ENCODE data around the gene TMEM255B. TPM values are rescaled to one million over a fixed set of nuclear protein-coding genes. Genes with fewer than 3 reads are reported as not detected.
"Not testable (repeated sequence)": the region's sequence is repeated elsewhere in the genome, so short reads cannot be mapped to it uniquely, and the experiment has no call there.

The TMEM255B gene
- total RNA-seq, result 2.0 and 2.4 TPM in 2 replicates

DNA sequence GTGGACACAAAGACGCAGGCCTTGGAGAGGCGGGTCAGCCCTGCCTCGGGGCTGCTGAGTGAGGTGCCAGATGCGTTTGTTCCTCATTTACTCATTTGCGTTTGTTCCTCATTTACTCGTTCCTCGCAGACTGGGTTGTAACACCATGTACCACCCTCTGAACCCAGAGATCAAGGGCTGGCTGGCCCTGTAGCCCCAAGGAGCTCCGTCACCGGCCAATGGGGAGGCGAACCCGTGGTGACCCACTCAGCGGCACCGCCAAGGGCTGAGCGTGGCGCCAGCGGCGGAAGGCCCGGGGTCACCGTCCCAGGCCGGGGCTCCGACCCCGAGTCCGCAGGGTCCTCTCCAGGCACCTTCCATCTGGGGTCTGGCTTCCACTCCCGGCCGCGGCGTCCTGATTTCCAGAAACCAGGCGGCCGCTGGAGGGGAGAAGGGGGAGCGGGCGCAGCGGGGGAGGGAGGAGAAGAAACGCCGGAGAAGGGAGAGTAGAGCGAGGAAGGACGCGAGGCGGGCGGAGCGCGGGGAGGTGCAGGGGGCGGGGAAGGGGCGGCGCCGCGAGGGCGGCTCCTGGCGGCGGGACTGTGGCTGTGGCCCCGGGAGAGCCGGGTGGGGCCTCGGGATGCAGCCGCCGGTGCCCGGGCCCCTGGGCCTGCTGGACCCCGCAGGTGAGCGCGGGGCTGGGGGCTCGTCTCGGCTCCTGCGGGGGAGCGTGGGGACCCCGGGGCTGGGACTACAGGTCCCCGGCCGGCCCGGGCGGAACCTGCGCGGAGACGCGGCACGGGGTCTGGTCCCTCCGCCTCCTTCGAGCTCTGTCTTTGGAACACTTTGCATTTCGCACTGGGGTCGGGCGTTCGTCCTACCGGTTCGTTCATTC, at the start of gene TMEM255B:
Gene TMEM255B (plus strand): TSS at position 576 of the 874 bp plus-strand sequence. CDS start 44 bp downstream, at position 620.
- peak within 1 kb of the TSS; percentile 91 for H3K4me3 Mint-ChIP-seq
- H3K36me3 Mint-ChIP-seq (ENCODE audit: low read depth), result no peaks in the 10 kb centered on the region
- no peaks in the 10 kb centered on the region for H3K9me3 Mint-ChIP-seq
- H3K27ac Mint-ChIP-seq, result no peak within 1 kb of the TSS
- DNase-seq, result peak; percentile 91
- H3K27me3 Mint-ChIP-seq, result peaks cover 44% of the 10 kb centered on the region
- peaks cover 13% of the 10 kb centered on the region for H3K4me1 Mint-ChIP-seq
- intact Hi-C loops (cut with micrococcal nuclease), result no loop called here

DNA sequence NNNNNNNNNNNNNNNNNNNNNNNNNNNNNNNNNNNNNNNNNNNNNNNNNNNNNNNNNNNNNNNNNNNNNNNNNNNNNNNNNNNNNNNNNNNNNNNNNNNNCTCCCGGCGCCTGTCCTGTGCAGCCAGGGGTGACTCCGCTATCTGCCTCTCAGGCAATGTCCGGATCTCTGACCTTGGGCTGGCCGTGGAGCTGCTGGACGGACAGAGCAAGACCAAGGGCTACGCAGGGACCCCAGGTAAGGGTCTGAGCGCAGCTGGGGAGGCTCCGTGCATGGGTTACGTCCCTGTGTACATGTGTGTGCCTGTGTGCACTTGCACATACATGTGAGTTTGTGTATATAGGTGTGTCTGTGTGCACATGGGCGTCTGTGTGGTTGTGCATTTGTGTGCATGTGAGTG, 36.1 kb upstream of the TMEM255B start:
- Mint-ChIP-seq H3K27ac (no peak overlapping the region), H3K4me1 (peaks cover 7% of the 10 kb centered on the region), H3K36me3 (ENCODE audit: low read depth) (peaks cover 3% of the 10 kb centered on the region), H3K4me3 (no peak overlapping the region), H3K27me3 (no peaks in the 10 kb centered on the region), H3K9me3 (no peaks in the 10 kb centered on the region)
- intact Hi-C loops (cut with micrococcal nuclease), result no loop called here
- no peak for DNase-seq

DNA sequence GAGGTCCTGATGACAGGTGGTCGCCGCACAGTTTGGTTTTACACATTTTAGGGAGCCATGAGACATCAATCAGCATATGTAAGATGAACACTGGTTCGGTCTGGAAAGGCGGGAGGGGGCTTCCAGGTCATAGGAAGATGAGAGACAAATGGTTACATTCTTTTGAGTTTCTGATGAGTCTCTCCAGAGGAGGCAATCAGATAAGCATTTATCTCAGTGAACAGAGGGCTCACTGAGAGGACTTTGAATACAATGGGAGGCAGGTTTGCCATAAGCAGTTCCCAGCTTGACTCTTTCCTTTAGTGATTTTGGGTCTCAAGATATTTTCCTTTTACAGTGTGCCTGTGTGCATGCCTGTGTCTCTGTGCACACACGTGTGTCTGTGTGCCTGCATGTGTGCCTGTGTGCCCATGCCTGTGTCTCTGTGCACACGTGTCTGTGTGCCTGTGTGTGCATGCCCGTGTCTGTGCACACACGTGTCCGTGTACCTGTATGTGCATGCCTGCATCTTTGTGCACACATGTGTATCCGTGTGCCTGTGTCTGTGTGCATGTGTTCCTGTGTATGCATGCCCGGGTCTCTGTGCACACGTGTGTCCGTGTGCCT, 35.5 kb upstream of the TMEM255B start:
- Mint-ChIP-seq H3K4me3 (peak overlapping the region; percentile 13), H3K9me3 (no peaks in the 10 kb centered on the region), H3K4me1 (peaks cover 7% of the 10 kb centered on the region), H3K27ac (no peak overlapping the region), H3K36me3 (ENCODE audit: low read depth) (peaks cover 3% of the 10 kb centered on the region), H3K27me3 (peaks cover under 1% of the 10 kb centered on the region)
- intact Hi-C loops (cut with micrococcal nuclease), result no loop called here
- DNase-seq, result no peak

DNA sequence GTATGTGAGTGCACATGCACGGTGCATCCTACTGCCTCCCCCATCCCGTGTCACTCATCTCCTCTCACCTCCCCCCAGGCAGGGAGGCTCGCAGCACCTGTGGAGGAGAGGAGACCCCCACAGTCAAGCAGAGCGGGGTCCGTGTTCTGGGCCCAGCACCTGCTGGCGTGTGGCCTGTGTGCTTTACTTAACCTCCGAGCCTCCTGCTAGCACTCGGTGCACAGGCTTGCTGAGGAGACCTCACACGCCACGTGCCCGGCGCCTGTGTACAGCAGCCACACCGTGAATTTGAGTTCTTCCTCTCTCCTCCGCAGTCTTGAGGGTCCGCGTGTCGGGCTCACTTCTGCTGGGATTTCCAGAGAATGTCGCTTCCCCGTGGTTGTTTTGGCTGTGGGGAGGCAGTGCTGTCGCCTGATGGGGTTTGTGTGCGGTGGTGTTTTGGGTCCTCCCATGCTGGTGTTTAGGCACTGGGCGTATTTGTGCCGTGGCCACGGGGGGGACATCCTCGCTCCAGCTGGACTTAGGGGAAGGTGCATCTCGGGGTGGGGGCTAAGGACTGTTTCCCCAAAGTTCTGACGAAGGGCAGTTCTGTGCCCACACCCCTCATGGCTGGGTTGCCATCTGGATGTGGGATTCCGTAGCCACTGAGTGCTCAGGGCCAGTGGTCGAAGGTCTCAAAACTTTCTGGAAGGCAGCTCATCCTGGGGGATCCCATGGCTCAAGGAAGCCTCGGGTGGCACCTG, 34.8 kb upstream of the TMEM255B start:
- peak overlapping the region; percentile 80 for H3K4me3 Mint-ChIP-seq
- no peak for DNase-seq
- peaks cover 3% of the 10 kb centered on the region for H3K36me3 Mint-ChIP-seq (ENCODE audit: low read depth)
- intact Hi-C loops (cut with micrococcal nuclease), result no loop called here
- peaks cover 7% of the 10 kb centered on the region for H3K4me1 Mint-ChIP-seq
- no peaks in the 10 kb centered on the region for H3K9me3 Mint-ChIP-seq
- peak overlapping the region; percentile 87 for H3K27ac Mint-ChIP-seq
- H3K27me3 Mint-ChIP-seq, result peaks cover 2% of the 10 kb centered on the region

DNA sequence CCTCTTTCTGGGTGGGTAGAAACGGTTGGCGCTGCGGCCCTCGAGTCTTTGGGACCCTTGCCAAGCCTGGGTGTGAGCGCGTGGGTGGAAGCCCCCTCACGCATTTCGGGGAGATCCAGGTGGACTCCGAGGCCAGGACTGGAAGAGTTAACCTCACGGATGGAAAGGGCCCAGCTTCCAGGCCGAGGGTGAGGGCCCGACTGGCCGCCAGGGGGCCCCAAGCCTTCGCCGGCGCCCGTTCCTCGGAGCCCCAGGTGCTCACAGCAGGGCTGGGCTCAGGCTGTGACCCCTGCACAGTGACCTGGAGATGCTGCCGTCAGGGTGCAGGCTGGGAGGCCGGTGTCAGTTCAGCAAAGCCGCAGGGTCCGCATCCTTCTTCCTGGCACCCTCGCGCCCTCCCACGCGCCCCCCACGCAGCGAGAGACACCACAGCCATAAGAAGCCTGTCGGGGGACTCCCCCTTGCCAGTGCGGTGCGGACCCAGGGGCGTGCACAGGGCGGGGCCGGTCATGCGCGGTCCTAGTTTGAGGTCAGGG, 34.2 kb upstream of the TMEM255B start:
- Mint-ChIP-seq H3K4me1 (peaks cover 7% of the 10 kb centered on the region), H3K27me3 (peaks cover 4% of the 10 kb centered on the region), H3K36me3 (ENCODE audit: low read depth) (peaks cover 3% of the 10 kb centered on the region), H3K4me3 (peak overlapping the region; percentile 80), H3K9me3 (no peaks in the 10 kb centered on the region), H3K27ac (peak overlapping the region; percentile 87)
- intact Hi-C loops (cut with micrococcal nuclease), result no loop called here
- DNase-seq, result peak; percentile 96

DNA sequence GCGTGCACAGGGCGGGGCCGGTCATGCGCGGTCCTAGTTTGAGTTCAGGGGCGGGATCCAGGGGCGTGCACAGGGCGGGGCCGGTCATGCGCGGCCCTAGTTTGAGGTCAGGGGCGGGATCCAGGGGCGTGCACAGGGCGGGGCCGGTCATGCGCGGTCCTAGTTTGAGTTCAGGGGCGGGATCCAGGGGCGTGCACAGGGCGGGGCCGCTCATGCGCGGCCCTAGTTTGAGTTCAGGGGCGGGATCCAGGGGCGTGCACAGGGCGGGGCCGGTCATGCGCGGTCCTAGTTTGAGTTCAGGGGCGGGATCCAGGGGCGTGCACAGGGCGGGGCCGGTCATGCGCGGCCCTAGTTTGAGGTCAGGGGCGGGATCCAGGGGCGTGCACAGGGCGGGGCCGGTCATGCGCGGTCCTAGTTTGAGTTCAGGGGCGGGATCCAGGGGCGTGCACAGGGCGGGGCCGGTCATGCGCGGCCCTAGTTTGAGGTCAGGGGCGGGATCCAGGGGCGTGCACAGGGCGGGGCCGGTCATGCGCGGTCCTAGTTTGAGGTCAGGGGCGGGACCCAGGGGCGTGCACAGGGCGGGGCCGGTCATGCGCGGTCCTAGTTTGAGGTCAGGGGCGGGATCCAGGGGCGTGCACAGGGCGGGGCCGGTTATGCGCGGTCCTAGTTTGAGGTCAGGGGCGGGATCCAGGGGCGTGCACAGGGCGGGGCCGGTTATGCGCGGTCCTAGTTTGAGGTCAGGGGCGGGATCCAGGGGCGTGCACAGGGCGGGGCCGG, 33.5 kb upstream of the TMEM255B start:
- intact Hi-C loops (cut with micrococcal nuclease), result not testable (repeated sequence)
- H3K4me3 Mint-ChIP-seq, result peak overlapping the region; percentile 80

DNA sequence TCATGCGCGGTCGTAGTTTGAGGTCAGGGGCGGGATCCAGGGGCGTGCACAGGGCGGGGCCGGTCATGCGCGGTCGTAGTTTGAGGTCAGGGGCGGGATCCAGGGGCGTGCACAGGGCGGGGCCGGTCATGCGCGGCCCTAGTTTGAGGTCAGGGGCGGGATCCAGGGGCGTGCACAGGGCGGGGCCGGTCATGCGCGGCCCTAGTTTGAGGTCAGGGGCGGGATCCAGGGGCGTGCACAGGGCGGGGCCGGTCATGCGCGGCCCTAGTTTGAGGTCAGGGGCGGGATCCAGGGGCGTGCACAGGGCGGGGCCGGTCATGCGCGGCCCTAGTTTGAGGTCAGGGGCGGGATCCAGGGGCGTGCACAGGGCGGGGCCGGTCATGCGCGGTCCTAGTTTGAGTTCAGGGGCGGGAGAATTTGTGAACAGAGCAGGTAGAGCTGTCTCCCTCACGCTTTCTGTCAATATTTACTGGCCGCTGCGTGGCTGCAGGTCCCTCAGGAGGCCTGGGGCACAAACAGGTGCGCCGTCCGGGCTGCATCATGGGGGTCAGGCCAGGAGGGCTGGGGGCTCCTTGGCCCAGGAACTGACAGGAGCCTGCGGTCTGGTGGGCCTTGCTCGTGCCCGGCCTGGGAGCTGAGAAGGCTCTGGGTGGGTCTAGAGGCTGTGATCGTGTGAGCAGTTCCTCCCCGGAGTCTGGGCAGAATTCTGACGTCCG, 32.8 kb upstream of the TMEM255B start:
- H3K9me3 Mint-ChIP-seq; intact Hi-C loops (cut with micrococcal nuclease): not testable (repeated sequence)
- peak overlapping the region; percentile 65 for H3K4me3 Mint-ChIP-seq

More for the DNA sequence above, 33.5 kb upstream of the TMEM255B start:
- not testable (repeated sequence) for H3K36me3 Mint-ChIP-seq (ENCODE audit: low read depth); H3K9me3 Mint-ChIP-seq; H3K4me1 Mint-ChIP-seq; H3K27me3 Mint-ChIP-seq
- peak; percentile 87 for DNase-seq
- peak overlapping the region; percentile 87 for H3K27ac Mint-ChIP-seq

DNA sequence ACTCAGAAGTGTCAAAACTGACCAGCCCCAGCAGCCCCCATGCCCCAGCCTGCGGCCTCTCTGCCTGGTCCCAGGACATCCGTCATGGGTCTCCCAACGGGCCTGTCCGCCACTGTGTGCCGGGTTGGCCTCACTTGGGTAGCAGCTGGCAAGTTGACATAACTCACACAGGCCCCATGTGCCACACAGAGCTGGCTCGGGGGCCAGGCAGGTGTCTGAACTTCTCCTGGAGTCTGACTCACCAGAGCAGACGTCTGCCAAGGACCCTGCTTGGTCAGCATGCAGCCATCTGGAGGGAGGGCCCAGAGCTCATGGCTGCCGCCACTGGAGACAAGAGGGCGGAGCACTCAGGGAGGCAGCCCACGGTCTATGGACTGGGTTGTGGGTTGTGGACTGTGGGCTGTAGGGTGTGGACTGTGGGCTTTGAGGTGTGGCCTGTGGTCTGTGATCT, 32.0 kb upstream of the TMEM255B start:
- peaks cover 4% of the 10 kb centered on the region for H3K27me3 Mint-ChIP-seq
- no peak overlapping the region for H3K27ac Mint-ChIP-seq
- peaks cover 3% of the 10 kb centered on the region for H3K36me3 Mint-ChIP-seq (ENCODE audit: low read depth)
- peaks cover 7% of the 10 kb centered on the region for H3K4me1 Mint-ChIP-seq
- peak; percentile 67 for DNase-seq
- no peaks in the 10 kb centered on the region for H3K9me3 Mint-ChIP-seq
- intact Hi-C loops (cut with micrococcal nuclease), result no loop called here
- H3K4me3 Mint-ChIP-seq, result peak overlapping the region; percentile 65

More for the DNA sequence above, 32.8 kb upstream of the TMEM255B start:
- DNase-seq, result peak; percentile 83
- H3K36me3 Mint-ChIP-seq (ENCODE audit: low read depth); H3K27me3 Mint-ChIP-seq; H3K4me1 Mint-ChIP-seq: not testable (repeated sequence)
- H3K27ac Mint-ChIP-seq, result peak overlapping the region; percentile 58

DNA sequence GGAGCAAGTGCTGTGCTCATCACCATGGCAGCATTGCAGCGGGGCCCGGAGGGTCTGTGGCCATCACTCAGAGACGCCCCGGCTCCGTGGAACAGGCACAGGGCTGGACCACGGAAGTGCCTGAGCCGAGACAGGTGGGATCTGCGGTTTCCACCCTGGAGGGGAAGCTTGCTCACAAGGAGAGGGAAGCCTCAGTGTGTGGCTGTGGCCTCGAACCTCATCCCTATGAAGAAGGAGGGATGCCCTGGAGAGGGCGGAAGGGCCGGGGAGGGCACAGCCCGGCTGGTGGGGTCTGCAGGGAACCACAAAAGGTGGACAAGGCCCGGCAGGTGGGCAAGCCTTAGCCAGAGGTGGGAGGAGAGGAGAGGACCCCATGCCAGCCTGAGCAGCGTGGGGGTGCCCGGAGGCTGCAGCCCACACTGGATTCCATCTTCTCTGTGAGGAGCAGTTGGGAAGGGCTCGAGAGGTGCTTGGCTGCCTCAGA, 30.4 kb upstream of the TMEM255B start:
- no peak overlapping the region for H3K27ac Mint-ChIP-seq
- H3K36me3 Mint-ChIP-seq (ENCODE audit: low read depth), result peaks cover 3% of the 10 kb centered on the region
- H3K4me1 Mint-ChIP-seq, result peaks cover 5% of the 10 kb centered on the region
- DNase-seq, result no peak
- H3K27me3 Mint-ChIP-seq, result peaks cover 4% of the 10 kb centered on the region
- H3K9me3 Mint-ChIP-seq, result no peaks in the 10 kb centered on the region
- intact Hi-C loops (cut with micrococcal nuclease), result no loop called here
- H3K4me3 Mint-ChIP-seq, result no peak overlapping the region

DNA sequence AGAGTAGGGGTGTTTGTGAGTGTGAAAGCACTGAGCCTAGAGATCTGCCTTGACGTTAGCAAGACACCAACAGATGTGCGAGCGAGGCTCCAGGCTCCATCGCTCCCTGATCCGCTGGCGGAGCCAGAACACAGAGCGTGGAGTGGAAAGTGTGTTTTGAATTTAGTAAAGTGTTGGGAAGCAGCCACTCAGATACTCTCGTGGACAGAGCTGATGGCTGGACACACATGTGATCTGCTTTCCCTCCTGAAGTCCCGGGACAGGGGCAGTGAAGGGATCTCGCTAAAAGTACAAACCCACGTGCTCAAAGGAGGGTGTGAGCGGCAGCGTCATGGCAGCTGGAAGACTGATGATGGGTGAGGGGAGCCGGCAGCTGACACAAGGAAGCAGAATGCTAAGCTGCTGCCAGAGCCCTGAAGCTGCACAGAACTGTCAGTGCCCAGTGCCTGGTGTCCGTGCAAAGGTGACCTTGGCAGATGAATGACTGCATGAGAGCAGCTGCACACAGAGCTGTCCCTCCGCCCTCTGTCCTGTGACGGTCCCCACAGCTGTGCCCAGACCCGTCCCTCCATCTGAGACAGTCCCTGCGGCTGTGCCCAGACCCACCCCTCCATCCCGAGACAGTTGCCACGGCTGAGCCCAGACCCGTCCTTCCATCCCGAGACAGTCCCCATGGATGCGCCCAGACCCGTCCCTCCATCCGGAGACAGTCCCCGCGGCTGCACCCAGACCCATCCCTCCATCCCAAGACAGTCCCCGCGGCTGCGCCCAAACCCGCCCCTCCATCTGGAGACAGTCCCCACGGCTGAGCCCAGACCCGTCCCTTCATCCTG, 29.6 kb upstream of the TMEM255B start:
- H3K27ac Mint-ChIP-seq, result no peak overlapping the region
- H3K9me3 Mint-ChIP-seq, result peaks cover 3% of the 10 kb centered on the region
- H3K4me3 Mint-ChIP-seq, result no peak overlapping the region
- peaks cover 4% of the 10 kb centered on the region for H3K27me3 Mint-ChIP-seq
- DNase-seq, result no peak
- peaks cover 3% of the 10 kb centered on the region for H3K36me3 Mint-ChIP-seq (ENCODE audit: low read depth)
- peaks cover 5% of the 10 kb centered on the region for H3K4me1 Mint-ChIP-seq
- intact Hi-C loops (cut with micrococcal nuclease), result no loop called here

DNA sequence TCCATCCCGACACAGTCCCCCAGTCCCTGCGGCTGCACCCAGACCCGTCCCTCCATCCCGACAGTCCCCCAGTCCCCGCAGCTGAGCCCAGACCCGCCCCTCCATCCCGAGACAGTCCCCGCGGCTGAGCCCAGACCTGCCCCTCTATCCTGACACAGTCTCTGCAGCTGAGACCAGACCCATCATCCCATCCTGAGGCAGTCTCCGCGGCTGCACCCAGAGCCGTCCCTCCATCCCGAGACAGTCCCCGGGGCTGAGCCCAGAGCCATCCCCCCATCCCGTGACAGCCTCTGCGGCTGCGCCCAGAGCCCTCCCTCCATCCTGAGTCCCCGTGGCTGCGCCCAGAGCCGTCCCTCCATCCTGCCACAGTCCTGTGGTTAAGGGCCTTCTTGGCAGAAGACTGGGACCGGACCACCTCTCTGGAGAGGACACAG, 28.8 kb upstream of the TMEM255B start:
- H3K36me3 Mint-ChIP-seq (ENCODE audit: low read depth), result no peaks in the 10 kb centered on the region
- peaks cover 3% of the 10 kb centered on the region for H3K9me3 Mint-ChIP-seq
- no peaks in the 10 kb centered on the region for H3K4me1 Mint-ChIP-seq
- H3K27me3 Mint-ChIP-seq, result peaks cover 4% of the 10 kb centered on the region
- intact Hi-C loops (cut with micrococcal nuclease), result no loop called here
- no peak overlapping the region for H3K4me3 Mint-ChIP-seq
- DNase-seq, result no peak
- no peak overlapping the region for H3K27ac Mint-ChIP-seq

DNA sequence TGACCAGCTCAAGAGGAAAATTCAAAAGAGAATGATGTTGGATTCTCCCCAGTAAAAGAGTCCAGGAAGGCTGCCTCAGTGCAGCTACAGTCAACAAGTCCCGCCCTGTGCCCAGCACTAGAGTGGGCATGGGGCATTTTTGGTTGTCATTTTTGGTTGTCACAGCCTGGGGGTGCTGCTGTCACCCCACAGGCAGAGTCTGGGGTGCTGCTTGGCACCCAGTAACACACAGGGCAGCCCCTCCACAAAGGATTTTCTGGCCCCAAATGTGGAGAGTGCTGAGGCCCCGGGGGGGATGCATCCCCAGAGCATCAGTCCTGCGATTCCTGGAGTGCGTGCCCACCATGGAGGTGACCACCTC, 28.2 kb upstream of the TMEM255B start:
- Mint-ChIP-seq H3K4me1 (no peaks in the 10 kb centered on the region), H3K9me3 (peaks cover 3% of the 10 kb centered on the region), H3K4me3 (no peak overlapping the region), H3K36me3 (ENCODE audit: low read depth) (no peaks in the 10 kb centered on the region), H3K27me3 (peaks cover 4% of the 10 kb centered on the region), H3K27ac (no peak overlapping the region)
- intact Hi-C loops (cut with micrococcal nuclease), result no loop called here
- no peak for DNase-seq

Data from activated CD4-positive, alpha-beta T cell treated with anti-CD3 and anti-CD28 coated beads, Interleukin-2, amount 10 ng/mL, durations not matched to agents 24 days and 14 days (primary cell).